A549 (cell line): Measurements from ENCODE around the gene ORM1. TPM values are rescaled to one million over a fixed set of nuclear protein-coding genes. Genes with fewer than 3 reads are reported as not detected.

Experiments used
- ATAC-seq, 2 experiments: fragments of 200-7000 bp in 1 of 2; fragments of >200 bp in 1 of 2; cut with Nextera tagmentation in 1 of 2; cut with Tn5 transposase in 1 of 2; 3 replicates each; pipeline versions ENCODE4 v1.8.0 to v1.9.1; 2018 to 2020; ENCODE audit warnings: mild to moderate bottlenecking in 1 of 2, moderate library complexity in 1 of 2
- CTCF ChIA-PET: fragments of 300-600 bp; sonication (Branson Sonifier 250); formaldehyde crosslinking; extraction: SDS; loops from one replicate; lab custom pipeline; 2021; ENCODE audit warnings: antibody characterized with exemption, inconsistent platforms; lab: Yijun Ruan, JAX
- POLR2A ChIA-PET: fragments of 350-600 bp; formaldehyde crosslinking; extraction: SDS; loops from one replicate; lab custom pipeline; 2021; ENCODE audit warnings: antibody characterized with exemption, inconsistent platforms; lab: Yijun Ruan, JAX
- DNase-seq, 2 experiments: peaks; one replicate each; pipeline versions ENCODE4 v3.0.0 to v3.0.0-alpha.2; 2011 to 2016; ENCODE audit warnings: low read depth in 1 of 2, low spot score in 1 of 2
- FAIRE-seq: peaks from 2 replicates; lab custom pipeline; 2011; peaks lifted over from hg19 to GRCh38; lab: Jason Lieb, UNC
- H3K27ac ChIP-seq, 2 experiments: fragments of >200 bp; sonication (Bioruptor Twin); formaldehyde crosslinking; 3 replicates each; pipeline ENCODE4 v1.5.1; 2016 to 2017
- H3K4me1 ChIP-seq: fragments of >200 bp; sonication (Bioruptor Twin); formaldehyde crosslinking; 3 replicates; pipeline ENCODE4 v1.6.1; 2016
- H3K4me2 ChIP-seq: fragments of >200 bp; sonication (Bioruptor Twin); formaldehyde crosslinking; 3 replicates; pipeline ENCODE4 v1.6.1; 2016
- H3K4me3 ChIP-seq: fragments of >200 bp; sonication (Bioruptor Twin); formaldehyde crosslinking; 3 replicates; pipeline ENCODE4 v1.5.1; 2016
- H3K9me3 ChIP-seq: fragments of >200 bp; sonication (Bioruptor Twin); formaldehyde crosslinking; 3 replicates; pipeline ENCODE4 v1.6.1; 2016
- BCL3 ChIP-seq: fragments of >200 bp; sonication (Bioruptor Twin); formaldehyde crosslinking; IDR thresholded peaks from 3 replicates; pipeline ENCODE4 v1.6.1; 2016
- CTCF ChIP-seq: fragments of >200 bp; sonication (Bioruptor Twin); formaldehyde crosslinking; IDR thresholded peaks from 3 replicates; pipeline ENCODE4 v1.5.1; 2016
- ESRRA ChIP-seq: fragments of 150-350 bp; IDR thresholded peaks from 2 replicates; pipeline ENCODE4 v1.6.1; 2014; ENCODE audit warnings: mild to moderate bottlenecking, low read length, borderline replicate concordance
- FOXS1 ChIP-seq: fragments of 250-450 bp; sonication (Bioruptor Pico); IDR thresholded peaks from 2 replicates; pipeline ENCODE4 v1.5.0; 2020; ENCODE audit warnings: mild to moderate bottlenecking, moderate library complexity
- GATA3 ChIP-seq: IDR thresholded peaks from 2 replicates; pipeline ENCODE4 v1.6.1; 2012; ENCODE audit warnings: borderline replicate concordance
- HES2 ChIP-seq: fragments of >200 bp; sonication (Bioruptor Twin); formaldehyde crosslinking; IDR thresholded peaks from 2 replicates; pipeline ENCODE4 v1.6.1; 2016
- HOXB13 ChIP-seq: fragments of 250-450 bp; sonication (Bioruptor Pico); IDR thresholded peaks from 2 replicates; pipeline ENCODE4 v1.5.0; 2020; ENCODE audit warnings: low read depth, mild to moderate bottlenecking, moderate library complexity
- JUN ChIP-seq, 2 experiments: fragments of >200 bp; sonication (Bioruptor Twin); formaldehyde crosslinking; IDR thresholded peaks; 2 replicates in 1 of 2; 3 replicates in 1 of 2; pipeline ENCODE4 v1.6.1; 2016 to 2017
- KDM5A ChIP-seq: fragments of 200-600 bp; sonication (generic); IDR thresholded peaks from 2 replicates; pipeline ENCODE4 v1.6.1; 2016; ENCODE audit warnings: antibody characterized with exemption, mild to moderate bottlenecking
- MAX ChIP-seq: IDR thresholded peaks from 2 replicates; pipeline ENCODE4 v1.6.1; 2012
- NFE2L2 ChIP-seq: fragments of 150-350 bp; conservative IDR thresholded peaks from 2 replicates; pipeline ENCODE4 v1.6.1; 2014; ENCODE audit warnings: low read length
- NPAS2 ChIP-seq: fragments of 250-450 bp; sonication (Bioruptor Pico); IDR thresholded peaks from 2 replicates; pipeline ENCODE4 v1.8.0; 2022; ENCODE audit warnings: mild to moderate bottlenecking, moderate library complexity, borderline replicate concordance
- PBX3 ChIP-seq: IDR thresholded peaks from 2 replicates; pipeline ENCODE4 v1.6.1; 2012
- POLR2A ChIP-seq: IDR thresholded peaks from 2 replicates; pipeline ENCODE4 v1.6.1; 2012; ENCODE audit warnings: mild to moderate bottlenecking, low read length
- REST ChIP-seq: fragments of 200-600 bp; sonication (generic); IDR thresholded peaks from 2 replicates; pipeline ENCODE4 v1.6.1; 2016; ENCODE audit warnings: antibody characterized with exemption, mild to moderate bottlenecking, moderate library complexity
- RFX5 ChIP-seq: fragments of 450-650 bp; IDR thresholded peaks from 2 replicates; pipeline ENCODE4 v1.7.1; 2014; ENCODE audit warnings: antibody characterized with exemption, mild to moderate bottlenecking, moderate library complexity
- SMC3 ChIP-seq: fragments of >200 bp; sonication (Bioruptor Twin); formaldehyde crosslinking; IDR thresholded peaks from 3 replicates; pipeline ENCODE4 v1.6.1; 2018; ENCODE audit warnings: inconsistent platforms
- TP53 ChIP-seq: fragments of 250-450 bp; sonication (Bioruptor Pico); IDR thresholded peaks from 2 replicates; pipeline ENCODE4 v1.5.0; 2021; ENCODE audit warnings: mild to moderate bottlenecking, moderate library complexity
- WGBS: methylation state at CpG from one replicate; pipeline ENCODE4 v1.1.6; 2017; ENCODE audit errors: missing lambda C conversion rate; 5-methylcytosine and 5-hydroxymethylcytosine counted together
- polyA plus RNA-seq, 4 experiments: library from polyadenylated mRNA; depleted of rRNA in 3 of 4; stranded (reverse); fragments of >200 nt; fragmentation: RNase III in 1 of 4; extraction: RNeasy Plus Mini Kit Qiagen cat#74134 plus additional on column Dnase treatment in 1 of 4; gene quantifications; 2 replicates in 3 of 4; 3 replicates in 1 of 4; pipeline ENCODE4 v1.2.3, GENCODE V29; 2011 to 2017

Gene ORM1
- polyA plus RNA-seq, 2 of the 4 experiments (the other 2 are of a cell fraction): 0.12 to 0.19 TPM

GRCh38 chr9:114300153-114300845 is 22.6 kb upstream of the ORM1 start:
- FAIRE-seq: no peak
- ChIA-PET POLR2A (no interaction called here), CTCF (interaction anchor here (1.0 to 3.8 kb wide), 5 partner anchors 10 to 218 kb away, joined by 3 to 40 read pairs (median 18); partner anchors contain the start of gene COL27A1)
- Histone ChIP-seq H3K4me2 (no peak overlapping the region), H3K4me1 (no peaks in the 10 kb centered on the region), H3K9me3 (no peaks in the 10 kb centered on the region; the same call in 2 of the 3 replicates), H3K27ac (no peak overlapping the region), H3K4me3 (no peak overlapping the region)
- ATAC-seq: no peak
- TF ChIP-seq TP53 (CRISPR knock-in tag) (no peak), HES2 (no peak), HOXB13 (CRISPR knock-in tag) (no peak), GATA3 (no peak), POLR2A (no peak), ESRRA (no peak), JUN (IDR thresholded peaks at IDR 0.05) (no peak), NFE2L2 (no peak), BCL3 (no peak), FOXS1 (CRISPR knock-in tag) (no peak), RFX5 (no peak), CTCF (no peak), REST (no peak), KDM5A (no peak), SMC3 (no peak)
- DNase-seq: no peak
- WGBS: 88% methylated on average over 4 of the region's 4 CpGs

- FAIRE-seq (no peak), ATAC-seq (no peak), DNase-seq (no peak)
- no peak for TF ChIP-seq ESRRA
- TF ChIP-seq NFE2L2: no peak
- no peak for TF ChIP-seq MAX
- TF ChIP-seq HES2: no peak
- TF ChIP-seq PBX3: no peak
- no peak for TF ChIP-seq GATA3
- TF ChIP-seq NPAS2 (CRISPR knock-in tag): no peak
- no peak for TF ChIP-seq BCL3
- TF ChIP-seq CTCF: no peak
- ChIA-PET POLR2A (no interaction called here), CTCF (interaction anchor here (2.4 to 3.8 kb wide), 4 partner anchors 11 to 218 kb away, joined by 17 to 40 read pairs (median 18); partner anchors contain the start of gene COL27A1)
- WGBS: 91% methylated on average over 24 of the region's 31 CpGs
- Histone ChIP-seq H3K27ac (no peak overlapping the region), H3K4me2 (no peak overlapping the region), H3K9me3 (no peaks in the 10 kb centered on the region), H3K4me1 (no peaks in the 10 kb centered on the region), H3K4me3 (no peak overlapping the region)
Observed at GRCh38 chr9:114300846-114301797, 21.8 kb upstream of the ORM1 start.
